K562 (cell line): ENCODE results near the gene CNIH4. TPM values are rescaled to one million over a fixed set of nuclear protein-coding genes. Genes with fewer than 3 reads are reported as not detected.

Source experiments
- E2F3 ChIP-seq: fragments of 250-450 bp; sonication (Bioruptor Pico); IDR thresholded peaks from 2 replicates; pipeline ENCODE4 v1.4.0; 2020; ENCODE audit warnings: mild to moderate bottlenecking
- E4F1 ChIP-seq: fragments of 250-450 bp; sonication (Bioruptor Pico); IDR thresholded peaks from 2 replicates; pipeline ENCODE4 v1.5.0; 2021; ENCODE audit warnings: mild to moderate bottlenecking, borderline replicate concordance
- ELF1 ChIP-seq: fragments of 200-800 bp; sonication (Bioruptor generic); IDR thresholded peaks from 2 replicates; pipeline ENCODE4 v1.6.1; 2016; ENCODE audit warnings: missing genetic modification characterization, missing compliant biosample characterization
- HLTF ChIP-seq: fragments of 450-650 bp; IDR thresholded peaks from 2 replicates; pipeline ENCODE4 v1.6.1; 2016
- MED1 ChIP-seq: sonication (generic); formaldehyde crosslinking; IDR thresholded peaks from 2 replicates; pipeline ENCODE4 v1.8.1; 2023; ENCODE audit warnings: missing genetic modification reagents, borderline replicate concordance
- MYC ChIP-seq, 2 experiments: fragments of 250-450 bp in 1 of 2; sonication (Bioruptor Pico) in 1 of 2; IDR thresholded peaks; 2 replicates each; pipeline versions ENCODE4 v1.5.1 to v1.6.1; 2012 to 2021; ENCODE audit warnings: low read depth in 2 of 2, borderline replicate concordance in 1 of 2, improper control_type of control experiment in 1 of 2, low read length in 1 of 2, mild to moderate bottlenecking in 1 of 2, moderate library complexity in 1 of 2
- MYNN ChIP-seq, 2 experiments: sonication (generic); formaldehyde crosslinking in 1 of 2; IDR thresholded peaks; 2 replicates each; pipeline versions ENCODE4 v1.5.0 to v1.6.1; 2016 to 2020; ENCODE audit warnings: antibody characterized with exemption in 1 of 2, missing genetic modification reagents in 1 of 2
- PHTF2 ChIP-seq: fragments of 250-450 bp; sonication (Bioruptor Pico); IDR thresholded peaks from 2 replicates; pipeline ENCODE4 v1.5.0; 2021; ENCODE audit warnings: mild to moderate bottlenecking
- SP1 ChIP-seq: sonication (generic); formaldehyde crosslinking; IDR thresholded peaks from 2 replicates; pipeline ENCODE4 v1.8.1; 2022; ENCODE audit warnings: mild to moderate bottlenecking, missing genetic modification reagents
- STAT5B ChIP-seq: fragments of 250-450 bp; sonication (Bioruptor Pico); IDR thresholded peaks from 2 replicates; pipeline ENCODE4 v1.8.0; 2021; ENCODE audit warnings: mild to moderate bottlenecking, inconsistent platforms
- STAT6 ChIP-seq: sonication (generic); formaldehyde crosslinking; IDR thresholded peaks from 2 replicates; pipeline ENCODE4 v1.8.1; 2023; ENCODE audit warnings: mild to moderate bottlenecking, missing genetic modification reagents
- TCF3 ChIP-seq: sonication (generic); formaldehyde crosslinking; IDR thresholded peaks from 2 replicates; pipeline ENCODE4 v1.4.0; 2020; ENCODE audit warnings: mild to moderate bottlenecking, missing genetic modification reagents
- ZNF140 ChIP-seq: fragments of 250-450 bp; sonication (Bioruptor Pico); IDR thresholded peaks from 2 replicates; pipeline ENCODE4 v1.8.0; 2021; ENCODE audit warnings: moderate library complexity, mild to moderate bottlenecking, inconsistent platforms
- ZNF398 ChIP-seq: fragments of 250-450 bp; sonication (Bioruptor Pico); IDR thresholded peaks from 2 replicates; pipeline ENCODE4 v1.8.0; 2021; ENCODE audit warnings: moderate library complexity, mild to moderate bottlenecking, inconsistent platforms
- ZNF449 ChIP-seq: fragments of 250-450 bp; sonication (Bioruptor Pico); IDR thresholded peaks from 2 replicates; pipeline ENCODE4 v1.8.0; 2022; ENCODE audit warnings: moderate library complexity, mild to moderate bottlenecking, inconsistent platforms
- polyA plus RNA-seq, 8 experiments: library from polyadenylated mRNA; depleted of rRNA in 4 of 8; stranded (reverse) in 5 of 8; unstranded in 3 of 8; fragments of >200 nt; fragmentation: Nextera tagmentation in 2 of 8; fragmentation: Illumina TruSeq in 1 of 8; extraction: Ambion mirVana in 2 of 8; extraction: Trizol in 1 of 8; gene quantifications; 2 replicates each; pipeline versions ENCODE4 v1.2.1 to v1.2.3, GENCODE V29; 2011 to 2014; ENCODE audit warnings: inconsistent platforms in 1 of 8, missing spikeins in 1 of 8
- total RNA-seq, 7 experiments: library from RNA; depleted of rRNA in 6 of 7; stranded (reverse); fragments of >200 nt in 6 of 7; fragmentation: Illumina TruSeq in 2 of 7; extraction: Trizol in 2 of 7; gene quantifications; 2 replicates each; pipeline versions ENCODE4 v1.2.1 to v1.2.3, GENCODE V29; 2011 to 2021; ENCODE audit warnings: low replicate concordance in 1 of 7

Gene CNIH4
- total and polyA plus RNA-seq, 9 of the 15 experiments (the other 6 are each of a cell fraction or from before 2014, with no cell fraction given), result 41.3 to 266 (median 61.1) TPM

GRCh38 chr1:224329842-224330753 is 26.6 kb upstream of the CNIH4 start, which contains the start of gene NVL (continued):
- TF ChIP-seq ZNF449 (CRISPR knock-in tag), result peak; percentile 68; the same call in 1 of the 2 replicates
- peak; percentile 79 for TF ChIP-seq ELF1 (tag)
- no peak for TF ChIP-seq PHTF2 (CRISPR knock-in tag)
- no peak for TF ChIP-seq E4F1
- no peak for TF ChIP-seq HLTF
- no peak; the same call in 1 of the 2 replicates for TF ChIP-seq STAT6 (CRISPR knock-in tag)
- no peak for TF ChIP-seq ZNF140 (CRISPR knock-in tag)
- TF ChIP-seq STAT5B, result no peak
- TF ChIP-seq ZNF398 (CRISPR knock-in tag), result no peak
- peak; percentile 45 for TF ChIP-seq TCF3
- peak; percentile 92 for TF ChIP-seq MYC (IDR thresholded peaks at IDR 0.05; ENCODE audit: low read depth, low read length)
- TF ChIP-seq MYC (CRISPR knock-in tag; IDR thresholded peaks at IDR 0.05; ENCODE audit: borderline replicate concordance, low read depth), result 0 out of 2 replicates have a peak, but pooled peaks have one; percentile 22
- peak; percentile 92; the same call in 1 of the 2 replicates for TF ChIP-seq E2F3 (CRISPR knock-in tag)
- TF ChIP-seq SP1 (CRISPR knock-in tag), result peak; percentile 81
- TF ChIP-seq MYNN (IDR thresholded peaks at IDR 0.05), result peak; percentile 66; the same call in 1 of the 2 replicates
- TF ChIP-seq MYNN (CRISPR knock-in tag; IDR thresholded peaks at IDR 0.05), result no peak
- no peak for TF ChIP-seq MED1 (CRISPR knock-in tag)
